ENCODE measurements around the gene FREM3.

DNA sequence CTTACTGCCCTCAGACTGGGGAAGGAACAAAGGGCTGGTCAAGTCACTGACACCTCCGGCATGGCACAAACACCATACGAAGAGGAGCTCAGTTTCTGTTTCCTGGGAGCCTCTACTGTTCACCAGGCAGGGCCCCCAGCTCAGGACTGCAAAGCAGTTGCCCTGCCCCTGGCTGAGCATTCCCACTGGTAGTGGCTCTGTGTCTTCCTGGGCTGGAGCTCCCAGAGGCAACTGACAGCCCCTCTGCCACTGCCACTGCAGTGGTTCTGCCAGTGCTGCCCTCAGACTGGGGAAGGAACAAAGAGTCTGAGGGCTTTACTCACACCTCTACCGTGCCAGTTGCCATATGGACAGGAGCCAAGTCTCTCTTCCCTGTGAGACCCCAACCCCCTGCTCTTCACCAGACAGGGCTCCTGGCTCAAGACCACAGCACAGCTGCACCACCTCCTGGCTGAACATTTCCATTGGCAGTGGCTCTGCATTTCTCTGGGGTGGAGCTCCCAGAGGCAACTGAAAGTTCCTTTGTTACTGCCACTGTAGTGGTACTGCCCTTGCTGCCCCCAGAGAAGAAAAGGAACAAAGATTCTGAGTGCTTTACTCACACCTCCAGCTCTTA, 119.0 kb downstream of the FREM3 start:
- TF ChIP-seq EZH2 (IDR thresholded peaks at IDR 0.05; ENCODE audit: insufficient read depth, poor library complexity, severe bottlenecking) (no peak), EZH2phosphoT487 (IDR thresholded peaks at IDR 0.05; ENCODE audit: insufficient read depth, low read depth) (no peak)

All from GM23248 (cell line).